Erythroblast (primary cell): ENCODE results near the gene RELN.

ENCODE experiments used
- GATA1 ChIP-seq: IDR thresholded peaks from 2 replicates; pipeline ENCODE4 v1.6.1; 2011; ENCODE audit warnings: low read depth, mild to moderate bottlenecking, control low read depth, low read length, moderate library complexity
- POLR2A ChIP-seq: IDR thresholded peaks from 2 replicates; pipeline ENCODE4 v1.6.1; 2011; ENCODE audit warnings: mild to moderate bottlenecking, low read length

GRCh38 chr7:103859709-103860108, 129.7 kb downstream of the RELN start:
- TF ChIP-seq POLR2A (no peak), GATA1 (no peak)
